Kidney epithelial cell (primary cell): ENCODE data around the gene RNU6-1. TPM values are rescaled to one million over a fixed set of nuclear protein-coding genes. Genes with fewer than 3 reads are reported as not detected.

Experiments
- DNase-seq: peaks from one replicate; pipeline ENCODE4 v3.0.0-alpha.2; 2010; ENCODE audit warnings: low read depth
- H3K27me3 ChIP-seq: 2 replicates; pipeline ENCODE4 v1.6.0; 2011; ENCODE audit warnings: low read length; ENCODE audit not compliant: control insufficient read depth, insufficient read depth
- H3K36me3 ChIP-seq: 2 replicates; pipeline ENCODE4 v1.5.1; 2011; ENCODE audit warnings: low read length; ENCODE audit not compliant: control insufficient read depth, insufficient read depth
- H3K4me3 ChIP-seq: 2 replicates; pipeline ENCODE4 v1.5.1; 2011; ENCODE audit warnings: low read depth, mild to moderate bottlenecking, control low read depth, low read length
- total RNA-seq: library from RNA; depleted of rRNA; stranded (reverse); fragments of >200 nt; gene quantifications from 2 replicates; pipeline ENCODE4 v1.2.3, GENCODE V29; 2015
- TF ChIP-seq, protein P1 (sequence below): IDR thresholded peaks from 2 replicates; pipeline ENCODE4 v1.5.1; 2011; ENCODE audit warnings: mild to moderate bottlenecking, moderate library complexity, low read length, control low read depth, inconsistent platforms; ENCODE audit not compliant: insufficient read depth, poor library complexity, severe bottlenecking

RNU6-1 gene
- total RNA-seq, 1 donor from 2014 or later = not detected

GRCh38 chr15:67834581-67835296 lies 5.1 kb downstream of the RNU6-1 start:
- Histone ChIP-seq H3K36me3 (no peaks in the 10 kb centered on the region), H3K4me3 (no peak overlapping the region), H3K27me3 (peaks cover 83% of the 10 kb centered on the region)
- no peak for DNase-seq
- TF ChIP-seq, protein P1, sequence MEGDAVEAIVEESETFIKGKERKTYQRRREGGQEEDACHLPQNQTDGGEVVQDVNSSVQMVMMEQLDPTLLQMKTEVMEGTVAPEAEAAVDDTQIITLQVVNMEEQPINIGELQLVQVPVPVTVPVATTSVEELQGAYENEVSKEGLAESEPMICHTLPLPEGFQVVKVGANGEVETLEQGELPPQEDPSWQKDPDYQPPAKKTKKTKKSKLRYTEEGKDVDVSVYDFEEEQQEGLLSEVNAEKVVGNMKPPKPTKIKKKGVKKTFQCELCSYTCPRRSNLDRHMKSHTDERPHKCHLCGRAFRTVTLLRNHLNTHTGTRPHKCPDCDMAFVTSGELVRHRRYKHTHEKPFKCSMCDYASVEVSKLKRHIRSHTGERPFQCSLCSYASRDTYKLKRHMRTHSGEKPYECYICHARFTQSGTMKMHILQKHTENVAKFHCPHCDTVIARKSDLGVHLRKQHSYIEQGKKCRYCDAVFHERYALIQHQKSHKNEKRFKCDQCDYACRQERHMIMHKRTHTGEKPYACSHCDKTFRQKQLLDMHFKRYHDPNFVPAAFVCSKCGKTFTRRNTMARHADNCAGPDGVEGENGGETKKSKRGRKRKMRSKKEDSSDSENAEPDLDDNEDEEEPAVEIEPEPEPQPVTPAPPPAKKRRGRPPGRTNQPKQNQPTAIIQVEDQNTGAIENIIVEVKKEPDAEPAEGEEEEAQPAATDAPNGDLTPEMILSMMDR = no peak

DNA sequence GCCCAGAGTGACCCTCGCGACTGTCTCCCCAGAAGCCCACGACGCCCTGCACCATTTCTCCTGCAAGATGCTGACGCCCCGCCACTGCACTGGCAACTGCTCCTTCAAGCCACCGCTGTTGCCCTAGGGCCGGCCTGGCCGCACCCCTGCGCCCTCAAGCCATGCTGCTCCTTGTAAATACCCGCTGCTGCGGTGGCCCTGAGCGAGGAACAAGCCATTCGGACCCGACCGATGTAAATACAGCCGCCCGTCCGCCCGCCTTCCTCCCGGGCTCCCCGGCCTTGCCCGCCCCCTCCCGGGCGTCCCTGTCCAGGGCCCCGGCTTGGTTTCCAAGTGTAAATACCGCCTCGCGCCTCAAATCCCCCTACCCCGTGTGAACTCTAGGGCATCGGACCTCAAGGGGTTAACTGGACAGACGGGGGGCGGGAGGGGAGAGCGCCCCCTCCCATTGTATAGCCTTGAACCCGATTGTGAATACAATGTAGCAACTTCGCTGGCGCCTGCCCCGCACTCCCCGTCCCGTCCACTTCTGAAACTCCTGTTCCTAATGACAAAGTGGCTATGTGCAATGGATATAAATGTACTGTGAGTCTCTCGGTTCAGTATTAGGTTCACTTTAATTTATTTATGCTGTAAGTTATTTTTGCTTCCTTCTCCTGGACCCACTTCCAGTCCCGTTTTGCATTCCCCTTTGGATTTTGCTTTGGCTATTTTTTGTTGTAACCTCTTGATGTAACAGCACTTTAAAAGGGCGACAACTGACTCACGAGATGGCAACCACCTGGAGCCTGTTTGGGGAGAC lies 5.9 kb downstream of the RNU6-1 start:
- Histone ChIP-seq H3K36me3 (no peaks in the 10 kb centered on the region), H3K4me3 (no peak overlapping the region), H3K27me3 (peaks cover 91% of the 10 kb centered on the region)
- TF ChIP-seq, protein P1 = peak; percentile 63
- no peak for DNase-seq

GRCh38 chr15:67832897-67833709 lies 6.7 kb downstream of the RNU6-1 start:
- Histone ChIP-seq H3K4me3 (no peak overlapping the region), H3K27me3 (peaks cover 95% of the 10 kb centered on the region), H3K36me3 (no peaks in the 10 kb centered on the region)
- TF ChIP-seq, protein P1 = no peak
- no peak for DNase-seq

DNA sequence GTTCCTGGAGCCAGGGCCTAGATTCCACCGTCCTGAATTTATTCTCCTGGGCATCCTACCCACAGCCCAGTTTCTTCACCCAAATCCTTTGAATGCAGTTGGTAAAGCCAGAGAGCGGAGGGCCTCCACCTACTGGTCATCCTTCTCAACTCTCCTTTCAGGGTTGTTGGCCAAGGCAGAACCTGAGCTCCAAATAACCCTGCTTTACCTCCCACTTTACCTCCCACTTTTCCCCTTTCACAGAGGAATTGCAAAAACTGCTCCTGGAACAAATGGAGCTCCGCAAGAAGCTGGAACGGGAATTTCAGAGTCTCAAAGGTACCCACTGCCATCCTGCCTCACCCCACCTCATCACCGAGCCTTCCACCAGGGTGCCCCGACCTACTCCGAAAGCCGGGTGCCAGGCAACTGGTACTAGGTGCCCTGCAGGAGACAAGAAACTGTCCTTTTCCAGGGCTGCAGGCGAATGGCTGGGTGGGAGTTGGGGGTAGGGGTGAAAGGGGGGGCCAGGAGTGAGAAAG lies 7.8 kb downstream of the RNU6-1 start:
- TF ChIP-seq, protein P1 = peak; percentile 44
- Histone ChIP-seq H3K36me3 (no peaks in the 10 kb centered on the region), H3K4me3 (no peak overlapping the region), H3K27me3 (peaks cover 95% of the 10 kb centered on the region)
- DNase-seq = no peak

DNA sequence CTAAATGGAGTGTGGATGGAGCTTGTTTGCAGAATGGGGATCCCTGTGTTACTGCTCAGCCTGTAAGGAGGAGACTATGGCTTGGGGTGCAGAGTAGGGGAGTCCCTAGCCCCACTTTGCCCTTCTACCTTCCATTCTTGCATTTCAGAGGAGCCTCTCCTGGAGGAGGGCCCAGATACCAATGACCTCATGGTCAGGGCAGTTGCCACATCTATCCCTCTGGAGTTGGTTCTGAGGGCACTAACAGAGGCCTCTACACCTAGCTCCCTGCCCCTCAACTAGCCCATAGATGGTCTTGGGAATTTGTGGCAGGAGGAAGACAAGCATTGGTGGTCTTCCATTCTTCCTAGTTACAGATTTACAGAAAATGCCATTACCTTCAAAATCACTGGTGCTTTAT lies 8.5 kb downstream of the RNU6-1 start:
- peaks cover 98% of the 10 kb centered on the region for H3K27me3 ChIP-seq
- DNase-seq = no peak

More for the DNA sequence above, 8.5 kb downstream of the RNU6-1 start:
- Histone ChIP-seq H3K36me3 (no peaks in the 10 kb centered on the region), H3K4me3 (no peak overlapping the region)
- TF ChIP-seq, protein P1 = no peak
